DOHH2 (cell line): ENCODE data around the gene WWTR1.

Source experiments
- H3F3A ChIP-seq: fragments of 200-600 bp; sonication (generic), shearing (Covaris generic); 2 replicates; pipeline ENCODE4 v1.6.0; 2016; ENCODE audit warnings: antibody characterized with exemption, mild to moderate bottlenecking; ENCODE audit not compliant: control insufficient read depth, insufficient read depth
- H3K27ac ChIP-seq: fragments of 200-600 bp; sonication (generic); 2 replicates; pipeline ENCODE4 v1.5.1; 2014; ENCODE audit warnings: low read depth, mild to moderate bottlenecking, low read length, moderate library complexity
- H3K27me3 ChIP-seq: fragments of 200-600 bp; sonication (generic); 2 replicates; pipeline ENCODE4 v1.6.1; 2014; ENCODE audit warnings: mild to moderate bottlenecking, low read length, mixed read lengths; ENCODE audit not compliant: control insufficient read depth
- H3K36me3 ChIP-seq: fragments of 200-600 bp; sonication (generic); 2 replicates; pipeline ENCODE4 v1.6.1; 2014; ENCODE audit warnings: mild to moderate bottlenecking, low read length, moderate library complexity, mixed read lengths; ENCODE audit not compliant: control insufficient read depth
- H3K4me1 ChIP-seq: fragments of 200-600 bp; sonication (generic); 2 replicates; pipeline ENCODE4 v1.6.1; 2014; ENCODE audit warnings: mild to moderate bottlenecking, low read length, mixed read lengths; ENCODE audit not compliant: control insufficient read depth
- H3K4me2 ChIP-seq: fragments of 200-600 bp; sonication (generic); 2 replicates; pipeline ENCODE4 v1.6.0; 2014; ENCODE audit warnings: mild to moderate bottlenecking, low read length, moderate library complexity
- H3K4me3 ChIP-seq: fragments of 200-600 bp; sonication (generic); 2 replicates; pipeline ENCODE4 v1.5.1; 2014; ENCODE audit warnings: mild to moderate bottlenecking, low read length, mixed read lengths
- H3K79me2 ChIP-seq: fragments of 200-600 bp; sonication (generic); 2 replicates; pipeline ENCODE4 v1.6.1; 2014; ENCODE audit warnings: mild to moderate bottlenecking, low read length, mixed read lengths; ENCODE audit not compliant: control insufficient read depth
- H3K9me2 ChIP-seq: fragments of 200-600 bp; sonication (generic); replicated peaks from 2 replicates; pipeline ENCODE4 v1.6.1; 2014; ENCODE audit warnings: mild to moderate bottlenecking, low read length, mixed read lengths; ENCODE audit not compliant: control insufficient read depth
- H3K9me3 ChIP-seq: fragments of 200-600 bp; sonication (generic); 2 replicates; pipeline ENCODE4 v1.6.1; 2014; ENCODE audit warnings: antibody characterized with exemption, low read length, mixed read lengths; ENCODE audit not compliant: control insufficient read depth, insufficient read depth
- H4K20me1 ChIP-seq: fragments of 200-600 bp; sonication (generic); 2 replicates; pipeline ENCODE4 v1.6.0; 2014; ENCODE audit warnings: low read depth, mild to moderate bottlenecking, antibody characterized with exemption, low read length, moderate library complexity; ENCODE audit not compliant: control insufficient read depth, insufficient read depth
- EZH2phosphoT487 ChIP-seq: fragments of 200-600 bp; sonication (generic); IDR thresholded peaks from 2 replicates; pipeline ENCODE4 v1.6.1; 2017; ENCODE audit warnings: borderline replicate concordance, mild to moderate bottlenecking, antibody characterized with exemption, low read length, moderate library complexity, mixed read lengths
- TF ChIP-seq, protein P1 (sequence below): fragments of 200-600 bp; sonication (generic); IDR thresholded peaks from one replicate; pipeline ENCODE4 v1.5.1; 2014; ENCODE audit warnings: antibody characterized with exemption, mild to moderate bottlenecking, low read depth, low read length; ENCODE audit not compliant: poor library complexity, severe bottlenecking

The WWTR1 gene

DNA sequence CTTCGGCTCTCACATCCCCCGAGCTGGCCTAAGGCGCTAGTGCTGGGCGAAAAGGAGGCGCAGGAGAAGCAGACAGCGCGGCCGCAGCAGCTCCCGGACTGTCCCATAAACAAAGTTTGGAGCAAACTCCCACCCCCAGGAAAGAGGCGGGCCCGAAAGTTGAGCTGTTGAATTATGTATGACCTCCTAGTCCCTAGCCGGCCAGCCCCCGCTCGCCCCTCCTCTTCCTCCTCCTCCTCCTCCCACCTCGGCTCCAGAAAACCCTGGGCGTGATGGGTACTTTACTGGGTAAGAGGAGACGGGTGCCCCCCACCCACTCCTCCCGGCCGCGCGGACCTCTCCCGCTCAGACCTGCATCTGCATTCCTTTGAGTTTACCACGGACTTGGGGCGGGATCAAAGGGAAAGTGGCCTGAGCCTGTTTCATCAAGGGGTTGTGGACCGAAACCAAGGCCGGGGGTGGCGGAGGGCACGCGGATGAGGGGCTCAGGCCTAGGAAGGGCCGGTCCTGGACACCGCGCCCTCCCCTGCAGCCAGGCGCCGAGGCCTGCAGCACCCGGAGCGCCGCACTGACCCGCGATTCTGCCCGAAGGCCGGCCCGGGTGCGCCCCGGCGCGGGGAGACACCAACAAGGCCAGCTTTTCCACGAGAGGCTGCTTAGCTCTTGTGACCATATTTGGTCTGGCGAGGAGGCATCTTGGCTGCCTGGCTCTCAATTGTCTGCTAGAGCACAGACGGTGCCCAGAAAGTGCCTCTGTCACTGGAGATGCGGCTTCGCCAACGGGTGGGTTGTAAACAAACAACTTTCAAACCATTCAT, at the start of gene WWTR1:
Gene WWTR1 (minus strand): TSS at position 100 of the 818 bp plus-strand sequence. CDS start 719 bp downstream, outside the sequence.
- no peaks in the 10 kb centered on the region for H4K20me1 ChIP-seq

GRCh38 chr3:149706905-149707304, 49.1 kb upstream of the WWTR1 start:
- Histone ChIP-seq H3K9me2 (no peaks in the 10 kb centered on the region), H3K27me3 (peaks cover 3% of the 10 kb centered on the region; the same call in 1 of the 2 replicates), H4K20me1 (0 out of 2 replicates have a peak, but pooled peaks cover 2% of the 10 kb centered on the region), H3K4me2 (no peak overlapping the region), H3K9me3 (no peaks in the 10 kb centered on the region), H3K79me2 (no peaks in the 10 kb centered on the region), H3K4me1 (no peaks in the 10 kb centered on the region), H3K27ac (no peak overlapping the region), H3K4me3 (no peak overlapping the region), H3K36me3 (no peaks in the 10 kb centered on the region), H3F3A (no peaks in the 10 kb centered on the region)
- TF ChIP-seq EZH2phosphoT487, result no peak
- TF ChIP-seq, protein P1, sequence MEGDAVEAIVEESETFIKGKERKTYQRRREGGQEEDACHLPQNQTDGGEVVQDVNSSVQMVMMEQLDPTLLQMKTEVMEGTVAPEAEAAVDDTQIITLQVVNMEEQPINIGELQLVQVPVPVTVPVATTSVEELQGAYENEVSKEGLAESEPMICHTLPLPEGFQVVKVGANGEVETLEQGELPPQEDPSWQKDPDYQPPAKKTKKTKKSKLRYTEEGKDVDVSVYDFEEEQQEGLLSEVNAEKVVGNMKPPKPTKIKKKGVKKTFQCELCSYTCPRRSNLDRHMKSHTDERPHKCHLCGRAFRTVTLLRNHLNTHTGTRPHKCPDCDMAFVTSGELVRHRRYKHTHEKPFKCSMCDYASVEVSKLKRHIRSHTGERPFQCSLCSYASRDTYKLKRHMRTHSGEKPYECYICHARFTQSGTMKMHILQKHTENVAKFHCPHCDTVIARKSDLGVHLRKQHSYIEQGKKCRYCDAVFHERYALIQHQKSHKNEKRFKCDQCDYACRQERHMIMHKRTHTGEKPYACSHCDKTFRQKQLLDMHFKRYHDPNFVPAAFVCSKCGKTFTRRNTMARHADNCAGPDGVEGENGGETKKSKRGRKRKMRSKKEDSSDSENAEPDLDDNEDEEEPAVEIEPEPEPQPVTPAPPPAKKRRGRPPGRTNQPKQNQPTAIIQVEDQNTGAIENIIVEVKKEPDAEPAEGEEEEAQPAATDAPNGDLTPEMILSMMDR, result no peak

More for the DNA sequence above, at the start of gene WWTR1:
- Histone ChIP-seq H3K27me3 (peaks cover 20% of the 10 kb centered on the region), H3K4me3 (no peak within 1 kb of the TSS), H3K4me2 (no peak within 1 kb of the TSS), H3K9me2 (no peaks in the 10 kb centered on the region), H3K79me2 (no peaks in the 10 kb centered on the region), H3K9me3 (no peaks in the 10 kb centered on the region), H3K36me3 (no peaks in the 10 kb centered on the region), H3K4me1 (no peaks in the 10 kb centered on the region), H3F3A (no peaks in the 10 kb centered on the region), H3K27ac (no peak within 1 kb of the TSS)
- TF ChIP-seq EZH2phosphoT487, result no peak
- TF ChIP-seq, protein P1, result no peak

- H3K4me2 ChIP-seq, result no peak overlapping the region
- H3K27ac ChIP-seq, result no peak overlapping the region
- H3K27me3 ChIP-seq, result peaks cover 3% of the 10 kb centered on the region; the same call in 1 of the 2 replicates
- H3F3A ChIP-seq, result no peaks in the 10 kb centered on the region
- 0 out of 2 replicates have a peak, but pooled peaks cover 2% of the 10 kb centered on the region for H4K20me1 ChIP-seq
- no peaks in the 10 kb centered on the region for H3K9me3 ChIP-seq
- H3K4me3 ChIP-seq, result no peak overlapping the region
- no peaks in the 10 kb centered on the region for H3K9me2 ChIP-seq
- H3K4me1 ChIP-seq, result no peaks in the 10 kb centered on the region
- H3K79me2 ChIP-seq, result no peaks in the 10 kb centered on the region
- no peaks in the 10 kb centered on the region for H3K36me3 ChIP-seq
- TF ChIP-seq EZH2phosphoT487, result no peak
- TF ChIP-seq, protein P1, result no peak
Observed at GRCh38 chr3:149705416-149705815, 47.6 kb upstream of the WWTR1 start.
